ENCODE data around the gene PERM1. TPM values are rescaled to one million over a fixed set of nuclear protein-coding genes. Genes with fewer than 3 reads are reported as not detected.

Gene PERM1
- total and polyA plus RNA-seq, 2 of the 8 experiments (the other 6 are each of a cell fraction or from before 2014, with no cell fraction given): not detected

- Histone ChIP-seq H4K5ac (ENCODE audit: insufficient read length, low read depth, low read length) (no peak overlapping the region), H2BK5ac (ENCODE audit: low read depth, low read length) (no peak overlapping the region), H4K8ac (ENCODE audit: extremely low read depth, insufficient read depth, low read length) (no peak overlapping the region), H3K18ac (ENCODE audit: extremely low read depth, low read length) (no peak overlapping the region), H3K27me3 (replicated peaks in 1 of 4; ENCODE audit: control insufficient read depth in 3 of 4, extremely low read depth in 1 of 4, insufficient read depth in 3 of 4, low read length in 3 of 4) (peaks cover 11 to 70% (median 53%) of the 10 kb centered on the region in 4 experiments), H3K9me3 (ENCODE audit: insufficient read depth in 2 of 2, low read depth in 1 of 2, low read length in 1 of 2) (no peaks in the 10 kb centered on the region), H3K79me1 (ENCODE audit: low read depth, low read length) (no peaks in the 10 kb centered on the region; the same call in 1 of the 2 replicates), H4K91ac (replicated peaks; ENCODE audit: insufficient read length, low read length) (no peak overlapping the region), H3K23me2 (ENCODE audit: low read depth, low read length) (peaks cover 10% of the 10 kb centered on the region; the same call in 1 of the 2 replicates), H3K56ac (replicated peaks; ENCODE audit: insufficient read length, low read depth, low read length) (no peak overlapping the region), H2BK12ac (ENCODE audit: low read depth, low read length) (no peak overlapping the region), H3K79me2 (ENCODE audit: control insufficient read depth in 1 of 2, insufficient read depth in 2 of 2, low read length in 2 of 2) (peaks cover 0 to 3% of the 10 kb centered on the region in 2 experiments; a peak in 1 of 4 replicates), H3K27ac (ENCODE audit: low read depth, low read length) (no peak overlapping the region), H3K4ac (replicated peaks; ENCODE audit: insufficient read length, low read depth, low read length) (no peak overlapping the region), H3K4me2 (ENCODE audit: insufficient read depth in 1 of 2, low read depth in 2 of 2, low read length in 2 of 2) (peak overlapping the region; percentile 46 to 61), H2BK15ac (ENCODE audit: low read length) (no peak overlapping the region), H2BK120ac (replicated peaks; ENCODE audit: low read depth, low read length) (no peak overlapping the region), H4K20me1 (replicated peaks in 1 of 2; ENCODE audit: control insufficient read depth in 1 of 2, insufficient read depth in 2 of 2, low read length in 2 of 2) (peaks cover 0 to 20% of the 10 kb centered on the region in 2 experiments), H3K14ac (ENCODE audit: insufficient read length) (no peak overlapping the region), H3K4me1 (replicated peaks in 1 of 4; ENCODE audit: control insufficient read depth in 3 of 4, insufficient read depth in 4 of 4, low read length in 3 of 4) (peaks cover 0 to 13% (median 7%) of the 10 kb centered on the region in 4 experiments; a peak in 5 of 7 replicates), H3K9ac (replicated peaks in 1 of 4; ENCODE audit: extremely low read depth in 1 of 4, low read depth in 3 of 4, low read length in 3 of 4) (no peak overlapping the region), H2AK5ac (ENCODE audit: low read depth, low read length) (no peak overlapping the region), H3K4me3 (ENCODE audit: extremely low read depth in 1 of 4, insufficient read depth in 2 of 4, low read depth in 3 of 4, low read length in 4 of 4) (peak overlapping the region in 3 of 4 experiments; percentile 22 to 50 (median 23); a peak in 6 of 8 replicates), H3K23ac (ENCODE audit: insufficient read length) (no peak overlapping the region), H2AFZ (ENCODE audit: low read length) (no peak overlapping the region), H2BK20ac (ENCODE audit: low read length) (no peak overlapping the region), H3K36me3 (ENCODE audit: control insufficient read depth in 2 of 4, insufficient read depth in 4 of 4, low read length in 3 of 4) (no peaks in the 10 kb centered on the region; a peak in 2 of 8 replicates)
- FAIRE-seq: no peak
- WGBS, 2 experiments (ENCODE audit: extremely low coverage in 1 of 2, insufficient coverage in 1 of 2, insufficient read length in 1 of 2, insufficient replicate concordance in 2 of 2, low coverage in 1 of 2, low lambda C conversion rate in 2 of 2, missing lambda C conversion rate in 1 of 2): 27% methylated on average over 25 of the region's 33 CpGs; no CpG with 5 or more reads in 1 of the 2 experiments
- POLR2A ChIA-PET (ENCODE audit: partially characterized antibody): interaction anchor here (0.8 to 1.4 kb wide), 5 partner anchors 9 to 64 kb away, joined by 3 to 5 read pairs (median 4); no protein-coding TSS in a partner anchor
- CTCF ChIA-PET (ENCODE audit: partially characterized antibody): interaction anchor here (0.8 to 7.0 kb wide), 7 partner anchors 13 to 94 kb away, joined by 3 to 53 read pairs (median 4); partner anchors contain the start of gene PERM1
- peak in 1 of 2 experiments; percentile 71 for DNase-seq (ENCODE audit: low read depth in 1 of 2, low spot score in 2 of 2)
- TF ChIP-seq YY1 (IDR thresholded peaks at IDR 0.05; ENCODE audit: low read depth, low read length) (peak; percentile 55), KDM4A (IDR thresholded peaks at IDR 0.05; ENCODE audit: low read depth, low read length, severe bottlenecking) (peak; percentile 32), MAFK (IDR thresholded peaks at IDR 0.05; ENCODE audit: low read depth, low read length) (no peak), GABPA (IDR thresholded peaks at IDR 0.05; ENCODE audit: borderline replicate concordance, insufficient read depth, low read length) (peak; percentile 22; the same call in 1 of the 2 replicates), EZH2 (IDR thresholded peaks at IDR 0.05; ENCODE audit: low read depth, low read length, severe bottlenecking) (peak; percentile 24)
These were observed 11.5 kb downstream of the PERM1 start for GRCh38 chr1:970242-970972.
